OCI-LY1 (cell line): ENCODE results near the gene SERTAD3.

ENCODE experiments used
- H2AFZ ChIP-seq: fragments of 200-600 bp; sonication (generic), shearing (Covaris generic); 2 replicates; pipeline ENCODE4 v1.6.0; 2014; ENCODE audit warnings: antibody characterized with exemption, mild to moderate bottlenecking, low read length
- H3F3A ChIP-seq: fragments of 200-600 bp; sonication (generic), shearing (Covaris generic); 2 replicates; pipeline ENCODE4 v1.6.0; 2014; ENCODE audit warnings: mild to moderate bottlenecking, antibody characterized with exemption, low read length, moderate library complexity; ENCODE audit not compliant: insufficient read depth
- H3K27ac ChIP-seq: fragments of 200-600 bp; sonication (generic); 2 replicates; pipeline ENCODE4 v1.5.1; 2014; ENCODE audit warnings: low read length, mixed run types, mild to moderate bottlenecking, low read depth; ENCODE audit not compliant: poor library complexity, severe bottlenecking
- H3K27me3 ChIP-seq: fragments of 200-600 bp; sonication (generic); 2 replicates; pipeline ENCODE4 v1.6.0; 2014; ENCODE audit warnings: antibody characterized with exemption, mild to moderate bottlenecking, low read length, moderate library complexity; ENCODE audit not compliant: insufficient read depth
- H3K36me3 ChIP-seq: fragments of 200-600 bp; sonication (generic); 2 replicates; pipeline ENCODE4 v1.6.1; 2014; ENCODE audit warnings: mild to moderate bottlenecking, antibody characterized with exemption, low read length, moderate library complexity, mixed read lengths; ENCODE audit not compliant: insufficient read depth
- H3K4me1 ChIP-seq: fragments of 200-600 bp; sonication (generic); 2 replicates; pipeline ENCODE4 v1.5.1; 2014; ENCODE audit warnings: mild to moderate bottlenecking, low read length, moderate library complexity; ENCODE audit not compliant: insufficient read depth, severe bottlenecking
- H3K4me2 ChIP-seq: fragments of 200-600 bp; sonication (generic), shearing (Covaris generic); 2 replicates; pipeline ENCODE4 v1.6.1; 2014; ENCODE audit warnings: low read length
- H3K4me3 ChIP-seq: fragments of 200-600 bp; sonication (generic); 2 replicates; pipeline ENCODE4 v1.5.1; 2014; ENCODE audit warnings: low read length, low read depth, mild to moderate bottlenecking, mixed read lengths; ENCODE audit not compliant: poor library complexity, severe bottlenecking
- H3K79me2 ChIP-seq: fragments of 200-600 bp; shearing (Covaris generic); 2 replicates; pipeline ENCODE4 v1.6.1; 2016; ENCODE audit warnings: mixed run types, low read length, mixed read lengths; ENCODE audit not compliant: insufficient read depth
- H3K9ac ChIP-seq: fragments of 200-600 bp; sonication (generic), shearing (Covaris generic); 2 replicates; pipeline ENCODE4 v1.6.1; 2014; ENCODE audit warnings: mild to moderate bottlenecking, low read length, mixed read lengths
- H3K9me2 ChIP-seq: fragments of 200-600 bp; sonication (generic), shearing (Covaris generic); 2 replicates; pipeline ENCODE4 v1.6.1; 2014; ENCODE audit warnings: low read depth, mild to moderate bottlenecking, low read length, mixed read lengths
- H3K9me3 ChIP-seq: fragments of 200-600 bp; shearing (Covaris generic); 2 replicates; pipeline ENCODE4 v1.6.1; 2014; ENCODE audit warnings: low read length, mixed read lengths
- H4K20me1 ChIP-seq: fragments of 200-600 bp; sonication (generic), shearing (Covaris generic); 2 replicates; pipeline ENCODE4 v1.6.0; 2016; ENCODE audit warnings: mild to moderate bottlenecking, low read length; ENCODE audit not compliant: insufficient read depth
- EZH2 ChIP-seq: fragments of 200-600 bp; sonication (generic), shearing (Covaris generic); IDR thresholded peaks from 2 replicates; pipeline ENCODE4 v1.8.0; 2017; ENCODE audit warnings: borderline replicate concordance, mixed run types, mild to moderate bottlenecking, antibody characterized with exemption, low read length, moderate library complexity, mixed read lengths
- TF ChIP-seq, protein P1 (sequence below): fragments of 200-600 bp; sonication (generic), shearing (Covaris generic); IDR thresholded peaks from 2 replicates; pipeline ENCODE4 v1.5.1; 2017; ENCODE audit warnings: mild to moderate bottlenecking, antibody characterized with exemption, low read length, moderate library complexity, mixed read lengths

SERTAD3 gene

GRCh38 chr19:40413291-40413845 lies 30.8 kb downstream of the SERTAD3 start, which contains the start of gene PRX:
Gene PRX, minus strand, starts transcription at chr19:40413378. Its CDS starts 5,446 bp downstream, at chr19:40407932.
- Histone ChIP-seq H4K20me1 (no peaks in the 10 kb centered on the region), H3K4me1 (peaks cover 72% of the 10 kb centered on the region), H3K9me3 (no peaks in the 10 kb centered on the region), H2AFZ (no peak within 1 kb of the TSS), H3K79me2 (no peaks in the 10 kb centered on the region), H3K9ac (peak within 1 kb of the TSS; percentile 65), H3K36me3 (no peaks in the 10 kb centered on the region), H3K4me2 (peak within 1 kb of the TSS; percentile 51), H3K27me3 (no peaks in the 10 kb centered on the region), H3K9me2 (no peaks in the 10 kb centered on the region), H3F3A (no peaks in the 10 kb centered on the region), H3K27ac (peak within 1 kb of the TSS; percentile 96), H3K4me3 (peak within 1 kb of the TSS; percentile 53)
- no peak for TF ChIP-seq EZH2
- TF ChIP-seq, protein P1, sequence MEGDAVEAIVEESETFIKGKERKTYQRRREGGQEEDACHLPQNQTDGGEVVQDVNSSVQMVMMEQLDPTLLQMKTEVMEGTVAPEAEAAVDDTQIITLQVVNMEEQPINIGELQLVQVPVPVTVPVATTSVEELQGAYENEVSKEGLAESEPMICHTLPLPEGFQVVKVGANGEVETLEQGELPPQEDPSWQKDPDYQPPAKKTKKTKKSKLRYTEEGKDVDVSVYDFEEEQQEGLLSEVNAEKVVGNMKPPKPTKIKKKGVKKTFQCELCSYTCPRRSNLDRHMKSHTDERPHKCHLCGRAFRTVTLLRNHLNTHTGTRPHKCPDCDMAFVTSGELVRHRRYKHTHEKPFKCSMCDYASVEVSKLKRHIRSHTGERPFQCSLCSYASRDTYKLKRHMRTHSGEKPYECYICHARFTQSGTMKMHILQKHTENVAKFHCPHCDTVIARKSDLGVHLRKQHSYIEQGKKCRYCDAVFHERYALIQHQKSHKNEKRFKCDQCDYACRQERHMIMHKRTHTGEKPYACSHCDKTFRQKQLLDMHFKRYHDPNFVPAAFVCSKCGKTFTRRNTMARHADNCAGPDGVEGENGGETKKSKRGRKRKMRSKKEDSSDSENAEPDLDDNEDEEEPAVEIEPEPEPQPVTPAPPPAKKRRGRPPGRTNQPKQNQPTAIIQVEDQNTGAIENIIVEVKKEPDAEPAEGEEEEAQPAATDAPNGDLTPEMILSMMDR: no peak

- Histone ChIP-seq H2AFZ (no peak overlapping the region), H3K4me3 (peak overlapping the region; percentile 53), H3K27me3 (no peaks in the 10 kb centered on the region), H3F3A (no peaks in the 10 kb centered on the region), H3K9me2 (no peaks in the 10 kb centered on the region), H4K20me1 (no peaks in the 10 kb centered on the region), H3K9me3 (no peaks in the 10 kb centered on the region), H3K36me3 (no peaks in the 10 kb centered on the region), H3K4me1 (peaks cover 77% of the 10 kb centered on the region), H3K27ac (peak overlapping the region; percentile 96), H3K4me2 (peak overlapping the region; percentile 51), H3K79me2 (no peaks in the 10 kb centered on the region), H3K9ac (peak overlapping the region; percentile 65)
- TF ChIP-seq EZH2: no peak
- TF ChIP-seq, protein P1: no peak
These were observed 31.3 kb downstream of the SERTAD3 start for GRCh38 chr19:40412866-40413265.

- no peaks in the 10 kb centered on the region for H3K9me2 ChIP-seq
- H3K9ac ChIP-seq: peak overlapping the region; percentile 65
- peak overlapping the region; percentile 51 for H3K4me2 ChIP-seq
- no peaks in the 10 kb centered on the region for H3K79me2 ChIP-seq
- no peak for TF ChIP-seq EZH2
- TF ChIP-seq, protein P1: no peak
- no peak overlapping the region for H2AFZ ChIP-seq
- H3K4me3 ChIP-seq: peak overlapping the region; percentile 53
- no peaks in the 10 kb centered on the region for H3F3A ChIP-seq
- no peaks in the 10 kb centered on the region for H3K9me3 ChIP-seq
- H4K20me1 ChIP-seq: no peaks in the 10 kb centered on the region
- no peaks in the 10 kb centered on the region for H3K27me3 ChIP-seq
- peaks cover 77% of the 10 kb centered on the region for H3K4me1 ChIP-seq
- no peaks in the 10 kb centered on the region for H3K36me3 ChIP-seq
- peak overlapping the region; percentile 96 for H3K27ac ChIP-seq
These were observed 32.1 kb downstream of the SERTAD3 start for GRCh38 chr19:40411958-40412499.
